ENCODE results near the gene ZDHHC8.

ZDHHC8 gene

GRCh38 chr22:20137113-20137512 lies 5.5 kb downstream of the ZDHHC8 start:
- H3K36me3 ChIP-seq (ENCODE audit: control insufficient read depth, low read depth, low read length): peaks cover 3% of the 10 kb centered on the region
- H3K9me3 ChIP-seq (ENCODE audit: control insufficient read depth, low read depth, low read length): no peaks in the 10 kb centered on the region
- no peaks in the 10 kb centered on the region for H3K27me3 ChIP-seq (ENCODE audit: control insufficient read depth, insufficient read depth, low read length)
- no peaks in the 10 kb centered on the region for H3K4me1 ChIP-seq (ENCODE audit: control insufficient read depth, low read depth, low read length)
- no peak overlapping the region for H3K9ac ChIP-seq (ENCODE audit: low read length)
- no peak overlapping the region for H3K4me3 ChIP-seq (ENCODE audit: low read length)
- no peak overlapping the region for H3K27ac ChIP-seq (ENCODE audit: low read length)

- Histone ChIP-seq H3K27ac (ENCODE audit: low read length) (no peak overlapping the region), H3K27me3 (ENCODE audit: control insufficient read depth, insufficient read depth, low read length) (no peaks in the 10 kb centered on the region), H3K9me3 (ENCODE audit: control insufficient read depth, low read depth, low read length) (no peaks in the 10 kb centered on the region), H3K4me3 (ENCODE audit: low read length) (no peak overlapping the region), H3K4me1 (ENCODE audit: control insufficient read depth, low read depth, low read length) (no peaks in the 10 kb centered on the region), H3K36me3 (ENCODE audit: control insufficient read depth, low read depth, low read length) (peaks cover 3% of the 10 kb centered on the region), H3K9ac (ENCODE audit: low read length) (no peak overlapping the region)
Measured at GRCh38 chr22:20137671-20138416, 6.2 kb downstream of the ZDHHC8 start.

- no peak overlapping the region for H3K4me3 ChIP-seq (ENCODE audit: low read length)
- H3K9me3 ChIP-seq (ENCODE audit: control insufficient read depth, low read depth, low read length): no peaks in the 10 kb centered on the region
- no peak overlapping the region for H3K27ac ChIP-seq (ENCODE audit: low read length)
- H3K9ac ChIP-seq (ENCODE audit: low read length): no peak overlapping the region
- H3K27me3 ChIP-seq (ENCODE audit: control insufficient read depth, insufficient read depth, low read length): no peaks in the 10 kb centered on the region
- H3K36me3 ChIP-seq (ENCODE audit: control insufficient read depth, low read depth, low read length): peaks cover 3% of the 10 kb centered on the region
- no peaks in the 10 kb centered on the region for H3K4me1 ChIP-seq (ENCODE audit: control insufficient read depth, low read depth, low read length)
Measured at GRCh38 chr22:20138417-20138738, 6.8 kb downstream of the ZDHHC8 start.

GRCh38 chr22:20138868-20139267 lies 7.3 kb downstream of the ZDHHC8 start:
- Histone ChIP-seq H3K27ac (ENCODE audit: low read length) (no peak overlapping the region), H3K4me3 (ENCODE audit: low read length) (no peak overlapping the region), H3K9ac (ENCODE audit: low read length) (no peak overlapping the region), H3K36me3 (ENCODE audit: control insufficient read depth, low read depth, low read length) (peaks cover 3% of the 10 kb centered on the region), H3K9me3 (ENCODE audit: control insufficient read depth, low read depth, low read length) (no peaks in the 10 kb centered on the region), H3K4me1 (ENCODE audit: control insufficient read depth, low read depth, low read length) (no peaks in the 10 kb centered on the region), H3K27me3 (ENCODE audit: control insufficient read depth, insufficient read depth, low read length) (no peaks in the 10 kb centered on the region)

- Histone ChIP-seq H3K4me3 (ENCODE audit: low read length) (no peak overlapping the region), H3K36me3 (ENCODE audit: control insufficient read depth, low read depth, low read length) (peaks cover 3% of the 10 kb centered on the region), H3K27ac (ENCODE audit: low read length) (no peak overlapping the region), H3K4me1 (ENCODE audit: control insufficient read depth, low read depth, low read length) (no peaks in the 10 kb centered on the region), H3K9me3 (ENCODE audit: control insufficient read depth, low read depth, low read length) (no peaks in the 10 kb centered on the region), H3K9ac (ENCODE audit: low read length) (no peak overlapping the region), H3K27me3 (ENCODE audit: control insufficient read depth, insufficient read depth, low read length) (no peaks in the 10 kb centered on the region)
Measured at GRCh38 chr22:20139391-20140106, 7.9 kb downstream of the ZDHHC8 start.

- no peaks in the 10 kb centered on the region for H3K9me3 ChIP-seq (ENCODE audit: control insufficient read depth, low read depth, low read length)
- no peaks in the 10 kb centered on the region for H3K27me3 ChIP-seq (ENCODE audit: control insufficient read depth, insufficient read depth, low read length)
- H3K4me1 ChIP-seq (ENCODE audit: control insufficient read depth, low read depth, low read length): no peaks in the 10 kb centered on the region
- H3K9ac ChIP-seq (ENCODE audit: low read length): no peak overlapping the region
- H3K36me3 ChIP-seq (ENCODE audit: control insufficient read depth, low read depth, low read length): peaks cover 3% of the 10 kb centered on the region
- no peak overlapping the region for H3K27ac ChIP-seq (ENCODE audit: low read length)
- no peak overlapping the region for H3K4me3 ChIP-seq (ENCODE audit: low read length)
Measured at GRCh38 chr22:20140107-20140445, 8.5 kb downstream of the ZDHHC8 start.

- H3K4me1 ChIP-seq (ENCODE audit: control insufficient read depth, low read depth, low read length): no peaks in the 10 kb centered on the region
- no peaks in the 10 kb centered on the region for H3K9me3 ChIP-seq (ENCODE audit: control insufficient read depth, low read depth, low read length)
- no peak overlapping the region for H3K4me3 ChIP-seq (ENCODE audit: low read length)
- peaks cover 3% of the 10 kb centered on the region for H3K36me3 ChIP-seq (ENCODE audit: control insufficient read depth, low read depth, low read length)
- no peak overlapping the region for H3K9ac ChIP-seq (ENCODE audit: low read length)
- no peaks in the 10 kb centered on the region for H3K27me3 ChIP-seq (ENCODE audit: control insufficient read depth, insufficient read depth, low read length)
- no peak overlapping the region for H3K27ac ChIP-seq (ENCODE audit: low read length)
Measured at GRCh38 chr22:20140521-20140964, 8.9 kb downstream of the ZDHHC8 start.

- Histone ChIP-seq H3K9me3 (ENCODE audit: control insufficient read depth, low read depth, low read length) (no peaks in the 10 kb centered on the region), H3K4me3 (ENCODE audit: low read length) (no peak overlapping the region), H3K27me3 (ENCODE audit: control insufficient read depth, insufficient read depth, low read length) (no peaks in the 10 kb centered on the region), H3K4me1 (ENCODE audit: control insufficient read depth, low read depth, low read length) (no peaks in the 10 kb centered on the region), H3K9ac (ENCODE audit: low read length) (no peak overlapping the region), H3K27ac (ENCODE audit: low read length) (no peak overlapping the region), H3K36me3 (ENCODE audit: control insufficient read depth, low read depth, low read length) (peaks cover 3% of the 10 kb centered on the region)
Measured at GRCh38 chr22:20141186-20142077, 9.8 kb downstream of the ZDHHC8 start.

GRCh38 chr22:20142711-20143621 lies 11.4 kb downstream of the ZDHHC8 start:
- Histone ChIP-seq H3K4me1 (ENCODE audit: control insufficient read depth, low read depth, low read length) (no peaks in the 10 kb centered on the region), H3K9ac (ENCODE audit: low read length) (no peak overlapping the region), H3K27ac (ENCODE audit: low read length) (no peak overlapping the region), H3K9me3 (ENCODE audit: control insufficient read depth, low read depth, low read length) (no peaks in the 10 kb centered on the region), H3K27me3 (ENCODE audit: control insufficient read depth, insufficient read depth, low read length) (no peaks in the 10 kb centered on the region), H3K4me3 (ENCODE audit: low read length) (no peak overlapping the region), H3K36me3 (ENCODE audit: control insufficient read depth, low read depth, low read length) (peaks cover 3% of the 10 kb centered on the region)

GRCh38 chr22:20143883-20144665 lies 12.5 kb downstream of the ZDHHC8 start:
- Histone ChIP-seq H3K27ac (ENCODE audit: low read length) (no peak overlapping the region), H3K9me3 (ENCODE audit: control insufficient read depth, low read depth, low read length) (no peaks in the 10 kb centered on the region), H3K4me3 (ENCODE audit: low read length) (no peak overlapping the region), H3K27me3 (ENCODE audit: control insufficient read depth, insufficient read depth, low read length) (no peaks in the 10 kb centered on the region), H3K9ac (ENCODE audit: low read length) (no peak overlapping the region), H3K4me1 (ENCODE audit: control insufficient read depth, low read depth, low read length) (no peaks in the 10 kb centered on the region), H3K36me3 (ENCODE audit: control insufficient read depth, low read depth, low read length) (peaks cover 3% of the 10 kb centered on the region)

Measured in iPS-18a (cell line).